ENCODE data around the gene TTC7B.

TTC7B gene

GRCh38 chr14:90613453-90613852 lies 202.8 kb downstream of the TTC7B start:
- DNase-seq, result no peak

GRCh38 chr14:90612801-90613200 lies 203.4 kb downstream of the TTC7B start:
- DNase-seq, result no peak

DNA sequence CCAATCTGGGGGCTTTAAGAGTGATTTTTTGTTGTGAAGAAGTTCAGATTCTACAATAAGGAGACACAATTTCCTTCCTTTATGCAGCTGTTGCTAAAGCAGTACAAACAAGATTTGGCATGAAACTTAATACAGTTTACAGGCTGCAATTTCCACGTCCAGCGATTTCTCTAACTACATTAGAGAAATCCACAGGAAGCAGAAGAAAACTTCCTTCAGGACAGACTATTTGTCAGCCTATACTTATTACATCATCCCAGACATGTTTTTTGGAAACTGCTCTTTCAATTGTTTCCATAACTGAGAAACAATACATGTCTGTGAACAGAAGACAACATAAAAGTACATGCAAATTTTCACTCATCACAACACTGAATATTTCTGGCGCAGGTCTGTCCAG lies 204.3 kb downstream of the TTC7B start:
- DNase-seq, result no peak

DNA sequence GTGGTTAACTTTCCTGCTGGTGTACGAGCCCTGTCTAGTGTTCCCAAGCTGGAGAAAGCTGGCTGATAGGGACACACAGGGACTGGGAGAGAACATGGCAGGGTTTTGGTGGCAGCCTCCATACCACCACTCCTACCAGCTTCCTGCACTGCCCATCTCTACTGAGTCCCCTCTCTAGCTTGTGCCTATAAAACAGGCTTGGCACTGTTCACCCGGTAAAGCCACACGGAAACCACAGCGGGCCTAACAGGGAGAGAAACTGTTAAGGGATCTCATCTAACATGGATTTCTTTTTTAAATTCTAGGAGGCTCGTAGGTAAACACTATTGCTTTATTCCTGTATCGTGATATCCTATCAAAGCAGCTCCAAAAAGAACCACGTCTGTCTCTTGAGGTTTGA lies 204.7 kb downstream of the TTC7B start:
- DNase-seq, result no peak

- no peak for DNase-seq
These were observed 205.7 kb downstream of the TTC7B start for GRCh38 chr14:90610346-90611040.

DNA sequence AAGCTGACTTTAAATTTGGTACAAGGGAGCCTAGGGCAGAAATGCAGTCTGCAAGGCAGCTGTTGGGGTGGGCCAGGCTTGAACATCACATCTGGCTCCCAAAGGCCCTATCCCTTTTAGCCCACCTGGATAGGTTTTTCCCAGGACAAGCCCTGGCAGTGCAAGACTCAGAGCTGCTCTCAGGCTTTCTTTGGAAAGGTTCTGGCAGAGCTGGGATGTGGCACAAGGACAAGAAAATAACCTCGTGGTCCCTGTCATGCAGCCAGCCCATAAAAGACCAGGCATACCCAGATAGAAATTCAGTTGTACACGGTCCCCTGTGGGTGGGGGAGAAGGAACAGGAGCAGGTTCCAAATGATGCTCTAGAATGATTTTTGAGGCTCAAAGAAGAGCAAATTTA lies 206.9 kb downstream of the TTC7B start:
- DNase-seq, result no peak

DNA sequence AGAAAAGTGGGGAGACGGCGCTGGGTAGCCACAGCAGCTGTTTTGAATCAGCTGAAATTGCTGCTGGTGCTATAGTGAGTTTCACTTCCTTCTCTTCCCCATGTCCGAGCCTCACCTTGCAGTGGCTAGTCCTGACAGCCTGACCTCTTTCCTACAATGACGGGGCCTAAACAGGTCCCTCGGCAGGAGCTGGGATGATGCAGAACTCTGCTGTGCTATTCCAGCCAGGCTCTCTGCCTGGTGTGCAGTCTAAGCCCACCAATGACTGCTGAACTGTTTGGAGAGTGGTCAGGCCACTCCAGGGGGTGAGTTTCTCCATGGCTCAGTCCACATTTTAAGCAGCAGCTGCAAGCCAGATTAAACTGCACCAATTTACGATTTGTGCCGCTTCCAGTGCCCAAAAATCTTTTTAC lies 207.3 kb downstream of the TTC7B start:
- DNase-seq, result no peak

DNA sequence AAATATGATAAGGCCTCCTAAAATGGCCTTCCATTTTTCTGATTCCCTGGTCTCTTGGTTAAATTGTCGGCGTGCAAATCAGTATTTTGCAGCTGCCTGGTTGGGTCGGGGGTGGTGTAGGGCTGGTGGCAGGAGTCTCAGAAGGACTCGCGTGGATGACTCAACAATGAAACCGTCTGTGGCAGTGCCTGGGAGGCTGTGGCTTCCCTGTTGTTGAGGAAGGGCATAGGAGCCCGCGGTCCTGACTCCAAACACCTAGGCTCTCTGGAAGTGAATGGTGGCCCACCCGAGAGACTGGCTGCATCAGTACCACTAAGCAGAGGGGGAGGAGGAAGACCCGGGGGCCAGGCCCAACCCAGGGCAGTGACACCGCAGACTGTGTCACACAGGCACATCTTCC lies 207.9 kb downstream of the TTC7B start:
- no peak for DNase-seq

- no peak for DNase-seq
These were observed 209.1 kb downstream of the TTC7B start for GRCh38 chr14:90607141-90607540.

DNA sequence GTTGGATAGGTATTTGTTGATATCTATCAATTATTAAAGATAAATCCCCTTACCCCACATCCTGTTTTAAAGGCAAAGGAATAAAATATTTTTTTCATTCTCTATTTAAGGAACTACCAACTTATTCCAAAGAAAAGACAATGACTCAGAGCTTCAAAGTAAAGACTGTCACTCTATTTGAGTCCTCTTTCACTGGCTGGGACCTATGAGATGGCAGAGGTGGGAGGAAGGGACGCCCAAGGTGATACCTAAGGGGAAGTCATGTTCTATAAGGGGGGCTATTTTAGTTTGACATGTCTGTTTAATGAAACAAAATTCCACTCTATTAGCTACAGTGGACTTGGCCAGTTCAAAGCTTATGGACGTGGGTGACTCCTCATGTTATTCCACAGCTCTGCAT lies 209.8 kb downstream of the TTC7B start:
- DNase-seq, result no peak

GRCh38 chr14:90605430-90605829 lies 210.8 kb downstream of the TTC7B start:
- no peak for DNase-seq

DNA sequence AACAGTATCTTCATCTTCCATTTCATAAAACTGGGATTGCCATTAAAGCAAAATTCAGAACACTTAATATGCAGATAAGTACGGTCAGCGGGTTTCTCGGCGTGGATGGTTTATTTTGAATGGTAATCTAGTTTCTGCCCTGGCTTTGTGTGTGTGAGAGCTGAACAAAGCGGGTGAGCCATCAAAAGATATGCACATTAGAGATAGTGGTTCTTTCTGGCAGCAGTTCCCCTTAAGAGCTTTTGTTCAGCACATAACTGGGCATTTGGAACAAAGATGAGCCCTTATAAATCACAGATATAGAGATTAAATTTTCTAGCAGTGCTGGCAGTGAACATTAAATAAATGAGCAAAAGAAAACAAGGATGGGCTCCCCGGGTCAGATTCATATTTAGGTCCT lies 211.9 kb downstream of the TTC7B start:
- DNase-seq, result no peak

- no peak for DNase-seq
These were observed 212.4 kb downstream of the TTC7B start for GRCh38 chr14:90603841-90604240.

- DNase-seq, result no peak
These were observed 212.9 kb downstream of the TTC7B start for GRCh38 chr14:90603336-90603735.

- no peak for DNase-seq
These were observed 214.0 kb downstream of the TTC7B start for GRCh38 chr14:90602088-90602687.

DNA sequence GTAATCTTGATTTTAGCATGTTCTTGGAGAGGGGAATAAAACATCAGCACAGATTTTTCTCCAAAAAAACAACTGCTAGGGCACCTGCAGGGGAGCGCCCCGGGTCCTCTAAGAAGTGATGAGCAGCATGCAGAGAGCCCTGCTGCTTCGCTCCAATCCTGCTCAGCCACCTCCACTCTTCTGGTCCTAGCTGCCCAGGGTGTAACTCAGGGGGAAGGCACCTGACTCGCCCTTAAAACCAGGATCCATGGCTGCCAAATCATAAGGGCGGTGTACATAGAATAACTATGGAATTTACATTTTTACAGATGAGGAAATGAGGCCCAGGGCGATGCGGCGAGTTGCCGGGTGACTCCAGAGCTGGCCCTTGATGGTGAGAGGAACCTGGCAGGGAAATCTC lies 214.7 kb downstream of the TTC7B start:
- DNase-seq, result no peak

- no peak for DNase-seq
These were observed 215.6 kb downstream of the TTC7B start for GRCh38 chr14:90600619-90601018.

GRCh38 chr14:90599748-90600507 lies 216.3 kb downstream of the TTC7B start:
- no peak for DNase-seq

DNA sequence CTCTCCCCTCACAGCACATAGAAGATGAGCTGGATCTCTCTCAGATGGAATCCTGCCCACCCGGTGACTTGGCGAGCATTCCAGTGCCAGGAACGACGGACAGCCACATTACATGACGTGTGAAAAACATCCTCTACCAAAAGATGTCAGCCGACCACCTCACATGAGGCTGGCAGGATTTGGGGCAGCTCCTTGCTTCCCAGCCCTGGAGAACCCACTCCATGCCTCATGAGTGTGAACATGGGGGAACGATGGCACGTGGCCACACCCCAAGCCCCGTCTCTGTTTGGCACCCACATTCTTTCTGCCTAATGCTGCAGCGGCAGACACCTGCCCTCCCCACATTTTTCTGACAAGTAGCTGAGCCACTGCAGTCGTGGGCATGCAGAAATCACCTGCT lies 216.9 kb downstream of the TTC7B start:
- no peak for DNase-seq

DNA sequence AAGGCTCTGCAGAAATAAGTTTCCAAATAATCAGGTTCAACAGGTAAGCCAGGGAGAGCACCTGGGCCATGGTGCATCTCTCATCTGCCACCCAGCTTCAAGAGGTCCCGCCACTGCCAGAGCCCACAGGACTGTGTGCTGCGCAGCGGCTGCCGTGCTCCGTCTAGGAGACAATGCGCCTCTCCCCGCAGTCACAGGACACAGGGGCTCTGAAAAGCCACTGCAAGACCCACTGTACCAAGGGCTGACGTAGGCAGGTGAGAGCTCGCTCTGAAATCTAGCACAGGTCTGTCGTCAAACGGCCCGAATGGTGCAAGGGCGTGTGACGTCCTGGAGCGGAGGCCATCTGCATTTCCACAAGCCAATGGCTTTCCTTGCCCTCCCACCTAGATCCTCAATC lies 218.3 kb downstream of the TTC7B start:
- no peak for DNase-seq

DNA sequence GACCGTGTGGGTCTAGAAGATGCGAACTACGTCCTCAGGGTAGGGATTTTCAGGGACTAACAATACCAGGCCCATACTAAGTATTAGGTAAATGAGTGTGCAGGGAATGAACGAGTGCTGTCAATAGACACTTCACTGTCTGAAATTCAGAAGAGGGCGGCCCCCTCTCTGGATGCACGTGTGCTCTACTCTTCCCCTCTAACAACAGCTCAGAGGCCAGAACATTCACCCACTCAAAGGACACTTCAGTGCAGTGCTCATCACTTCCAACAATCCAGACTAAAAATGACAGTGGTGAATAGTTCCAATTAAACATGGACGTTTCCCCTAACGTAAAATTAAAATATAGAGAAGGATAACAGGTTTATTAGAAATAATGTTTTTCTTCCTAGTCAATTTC lies 219.5 kb downstream of the TTC7B start:
- DNase-seq, result no peak

DNA sequence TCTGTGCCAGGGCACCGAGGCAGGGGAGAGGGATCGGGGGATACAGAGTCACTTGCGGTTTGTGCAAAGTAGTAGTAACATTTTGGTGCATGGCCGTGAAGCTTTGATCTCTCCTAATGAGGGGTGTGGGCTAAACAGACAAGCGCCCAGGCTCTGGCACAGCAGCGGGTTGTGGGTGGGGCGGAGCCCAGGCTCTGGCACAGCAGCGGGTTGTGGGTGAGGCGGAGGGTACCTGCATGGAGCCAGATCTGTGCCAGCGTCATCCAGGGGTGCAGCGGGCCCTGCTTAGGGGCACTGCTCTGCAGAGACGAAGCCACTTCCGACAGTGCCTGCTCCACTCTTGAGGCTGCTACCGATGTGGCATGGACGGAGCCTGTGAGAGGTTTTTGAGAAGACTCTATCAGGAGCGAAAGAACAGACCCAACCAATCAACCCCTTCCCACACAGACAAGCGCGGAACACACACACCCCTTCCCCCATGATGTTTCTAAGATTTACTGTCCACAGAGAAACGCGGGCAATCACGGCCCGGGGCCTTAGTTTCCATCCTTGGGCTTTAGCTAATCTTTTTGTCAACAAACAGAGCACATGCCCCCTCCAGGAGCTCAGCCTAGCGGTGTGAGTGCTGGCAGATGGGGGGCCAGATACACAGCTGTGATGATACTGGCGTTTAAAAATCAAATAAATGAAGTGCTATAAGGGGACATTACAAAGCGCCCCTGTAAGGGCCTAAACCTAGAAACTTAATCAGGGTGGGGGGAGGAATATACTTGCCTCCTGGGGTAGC lies 222.8 kb downstream of the TTC7B start:
- no peak for DNase-seq

GRCh38 chr14:90592655-90593054 lies 223.6 kb downstream of the TTC7B start:
- DNase-seq, result no peak

DNA sequence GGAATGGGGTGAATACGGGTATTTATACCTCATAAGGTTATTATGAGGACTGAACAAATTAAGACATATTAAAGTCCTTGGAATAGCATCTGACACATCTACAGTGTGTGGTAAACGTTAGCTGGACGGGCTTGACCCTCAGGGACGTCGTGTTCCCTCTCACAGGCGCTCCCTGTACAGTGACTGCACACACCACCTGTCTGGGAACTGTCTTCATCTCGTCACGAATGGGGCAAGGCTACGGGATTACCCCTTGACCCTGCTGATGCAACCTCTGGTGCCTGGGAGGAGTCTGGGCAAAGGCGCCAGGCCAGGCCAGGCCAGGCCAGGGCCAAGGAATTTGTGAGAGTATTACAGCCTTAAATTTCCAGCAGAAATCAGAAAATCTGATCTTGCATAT lies 228.3 kb downstream of the TTC7B start:
- DNase-seq, result no peak

Measured in SW 1271 (cell line).